SK-N-SH (cell line): Measurements from ENCODE around the gene LRP1-AS.

Experiments
- CTCF ChIP-seq: fragments of 200-600 bp; sonication (generic); IDR thresholded peaks from 2 replicates; pipeline ENCODE4 v1.6.1; 2017; ENCODE audit warnings: antibody characterized with exemption, mild to moderate bottlenecking, moderate library complexity
- EP300 ChIP-seq, 2 experiments: IDR thresholded peaks; 2 replicates each; pipeline versions ENCODE4 v1.4.0 to v1.6.1; 2012; ENCODE audit warnings: borderline replicate concordance in 1 of 2, low read depth in 1 of 2, low read length in 1 of 2
- EZH2phosphoT487 ChIP-seq: fragments of 200-600 bp; sonication (generic); IDR thresholded peaks from 2 replicates; pipeline ENCODE4 v1.6.1; 2017; ENCODE audit warnings: low read depth, mixed run types, mild to moderate bottlenecking, antibody characterized with exemption, moderate library complexity, borderline replicate concordance
- SMC3 ChIP-seq: IDR thresholded peaks from 2 replicates; pipeline ENCODE4 v1.6.1; 2012; ENCODE audit warnings: low read depth, low read length, improper control_type of control experiment
- TEAD4 ChIP-seq: IDR thresholded peaks from 2 replicates; pipeline ENCODE4 v1.4.0; 2012; ENCODE audit warnings: mild to moderate bottlenecking, borderline replicate concordance; ENCODE audit not compliant: insufficient read depth
- TF ChIP-seq, protein P1 (sequence below): IDR thresholded peaks from 2 replicates; pipeline ENCODE4 v1.6.1; 2012; ENCODE audit warnings: mild to moderate bottlenecking, low read depth, low read length, moderate library complexity
- TF ChIP-seq, protein P2 (sequence below): IDR thresholded peaks from 2 replicates; pipeline ENCODE4; 2012

DNA sequence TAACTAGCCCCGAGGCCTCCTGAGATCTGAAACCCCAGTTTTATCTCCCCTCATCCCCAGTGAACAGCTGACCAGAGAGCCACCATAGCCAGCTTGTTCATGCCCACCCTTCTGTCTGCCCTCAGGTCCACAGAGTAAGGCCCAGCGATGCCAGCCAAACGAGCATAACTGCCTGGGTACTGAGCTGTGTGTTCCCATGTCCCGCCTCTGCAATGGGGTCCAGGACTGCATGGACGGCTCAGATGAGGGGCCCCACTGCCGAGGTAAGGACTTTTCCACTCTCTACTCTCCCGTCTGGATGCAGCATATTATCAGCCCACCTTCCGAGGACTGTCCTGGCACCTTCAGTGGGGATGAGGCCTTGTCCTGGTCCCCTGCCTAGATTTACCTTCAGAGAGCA is 6.2 kb downstream of the LRP1-AS start:
- TF ChIP-seq, protein P1, sequence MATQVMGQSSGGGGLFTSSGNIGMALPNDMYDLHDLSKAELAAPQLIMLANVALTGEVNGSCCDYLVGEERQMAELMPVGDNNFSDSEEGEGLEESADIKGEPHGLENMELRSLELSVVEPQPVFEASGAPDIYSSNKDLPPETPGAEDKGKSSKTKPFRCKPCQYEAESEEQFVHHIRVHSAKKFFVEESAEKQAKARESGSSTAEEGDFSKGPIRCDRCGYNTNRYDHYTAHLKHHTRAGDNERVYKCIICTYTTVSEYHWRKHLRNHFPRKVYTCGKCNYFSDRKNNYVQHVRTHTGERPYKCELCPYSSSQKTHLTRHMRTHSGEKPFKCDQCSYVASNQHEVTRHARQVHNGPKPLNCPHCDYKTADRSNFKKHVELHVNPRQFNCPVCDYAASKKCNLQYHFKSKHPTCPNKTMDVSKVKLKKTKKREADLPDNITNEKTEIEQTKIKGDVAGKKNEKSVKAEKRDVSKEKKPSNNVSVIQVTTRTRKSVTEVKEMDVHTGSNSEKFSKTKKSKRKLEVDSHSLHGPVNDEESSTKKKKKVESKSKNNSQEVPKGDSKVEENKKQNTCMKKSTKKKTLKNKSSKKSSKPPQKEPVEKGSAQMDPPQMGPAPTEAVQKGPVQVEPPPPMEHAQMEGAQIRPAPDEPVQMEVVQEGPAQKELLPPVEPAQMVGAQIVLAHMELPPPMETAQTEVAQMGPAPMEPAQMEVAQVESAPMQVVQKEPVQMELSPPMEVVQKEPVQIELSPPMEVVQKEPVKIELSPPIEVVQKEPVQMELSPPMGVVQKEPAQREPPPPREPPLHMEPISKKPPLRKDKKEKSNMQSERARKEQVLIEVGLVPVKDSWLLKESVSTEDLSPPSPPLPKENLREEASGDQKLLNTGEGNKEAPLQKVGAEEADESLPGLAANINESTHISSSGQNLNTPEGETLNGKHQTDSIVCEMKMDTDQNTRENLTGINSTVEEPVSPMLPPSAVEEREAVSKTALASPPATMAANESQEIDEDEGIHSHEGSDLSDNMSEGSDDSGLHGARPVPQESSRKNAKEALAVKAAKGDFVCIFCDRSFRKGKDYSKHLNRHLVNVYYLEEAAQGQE, result no peak
- TF ChIP-seq EZH2phosphoT487, result no peak
- TF ChIP-seq EP300 (IDR thresholded peaks at IDR 0.05; ENCODE audit: borderline replicate concordance in 1 of 2, low read depth in 1 of 2, low read length in 1 of 2), result no peak
- TF ChIP-seq TEAD4, result no peak
- TF ChIP-seq SMC3, result no peak
- no peak for TF ChIP-seq CTCF
- TF ChIP-seq, protein P2, sequence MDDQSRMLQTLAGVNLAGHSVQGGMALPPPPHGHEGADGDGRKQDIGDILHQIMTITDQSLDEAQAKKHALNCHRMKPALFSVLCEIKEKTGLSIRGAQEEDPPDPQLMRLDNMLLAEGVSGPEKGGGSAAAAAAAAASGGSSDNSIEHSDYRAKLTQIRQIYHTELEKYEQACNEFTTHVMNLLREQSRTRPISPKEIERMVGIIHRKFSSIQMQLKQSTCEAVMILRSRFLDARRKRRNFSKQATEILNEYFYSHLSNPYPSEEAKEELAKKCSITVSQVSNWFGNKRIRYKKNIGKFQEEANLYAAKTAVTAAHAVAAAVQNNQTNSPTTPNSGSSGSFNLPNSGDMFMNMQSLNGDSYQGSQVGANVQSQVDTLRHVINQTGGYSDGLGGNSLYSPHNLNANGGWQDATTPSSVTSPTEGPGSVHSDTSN, result no peak
